ENCODE results near the gene DPYSL5.

Gene DPYSL5

DNA sequence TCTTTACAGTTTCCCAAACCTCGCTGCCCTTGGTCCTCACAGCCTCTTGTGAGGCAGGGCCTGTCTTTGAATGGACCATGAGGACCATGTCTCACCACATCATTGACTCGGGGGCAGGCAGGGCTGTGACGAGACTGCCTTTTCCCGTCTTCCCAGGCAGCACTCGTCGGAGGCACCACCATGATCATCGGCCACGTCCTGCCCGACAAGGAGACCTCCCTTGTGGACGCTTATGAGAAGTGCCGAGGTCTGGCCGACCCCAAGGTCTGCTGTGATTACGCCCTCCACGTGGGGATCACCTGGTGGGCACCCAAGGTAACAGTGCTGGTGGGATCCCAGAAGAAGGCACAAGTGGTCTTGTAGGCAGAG is 76.8 kb downstream of the DPYSL5 start:
- in situ Hi-C loops (cut with MboI; ENCODE audit: low sequenced_read_pairs), result no loop called here

DNA sequence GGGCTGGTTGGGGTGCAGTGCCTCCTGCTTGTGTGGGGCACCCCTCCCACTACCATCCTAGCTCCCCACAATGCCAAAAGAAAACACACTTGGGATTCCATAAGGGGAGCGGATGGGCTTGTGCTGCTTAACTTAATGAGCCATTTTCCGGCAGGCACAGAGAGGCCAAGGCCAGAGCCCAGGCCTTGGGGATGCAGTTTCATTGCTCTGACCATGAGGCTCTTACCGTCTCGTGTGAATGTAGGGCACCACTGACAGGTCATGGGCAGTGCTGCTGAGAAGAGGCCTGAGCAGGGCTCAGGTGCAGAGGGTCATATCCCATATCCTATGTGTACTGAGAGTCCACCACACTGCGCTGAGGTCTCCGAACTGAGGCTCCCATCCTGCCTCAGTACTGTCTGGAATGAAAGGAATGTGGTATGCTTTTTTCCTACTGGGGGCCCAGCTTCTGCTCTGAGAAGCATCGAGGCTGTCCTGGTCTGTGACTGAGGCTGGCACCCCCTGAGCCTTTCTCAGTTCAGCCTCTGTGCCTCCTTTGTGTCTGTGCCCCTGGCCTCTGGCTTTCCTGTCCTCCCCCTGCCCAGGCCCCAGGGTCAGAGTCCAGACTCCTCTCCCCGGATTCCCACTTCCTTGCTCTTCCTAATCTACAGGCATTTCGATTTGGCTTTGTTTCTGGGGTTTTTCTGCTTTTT is 77.3 kb downstream of the DPYSL5 start:
- in situ Hi-C loops (cut with MboI; ENCODE audit: low sequenced_read_pairs), result no loop called here

DNA sequence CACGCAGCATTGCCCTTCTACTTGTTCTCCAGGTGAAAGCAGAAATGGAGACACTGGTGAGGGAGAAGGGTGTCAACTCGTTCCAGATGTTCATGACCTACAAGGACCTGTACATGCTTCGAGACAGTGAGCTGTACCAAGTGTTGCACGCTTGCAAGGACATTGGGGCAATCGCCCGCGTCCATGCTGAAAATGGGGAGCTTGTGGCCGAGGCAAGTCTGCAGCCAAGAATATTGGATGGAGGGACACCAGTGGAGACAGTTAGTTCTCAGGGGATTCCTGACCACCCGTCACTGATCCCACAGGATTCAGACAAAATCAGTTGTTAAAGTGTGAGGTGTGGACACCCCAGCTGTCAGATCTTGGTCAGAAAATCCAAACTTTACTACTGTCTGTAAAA is 79.3 kb downstream of the DPYSL5 start:
- in situ Hi-C loops (cut with MboI; ENCODE audit: low sequenced_read_pairs), result no loop called here

DNA sequence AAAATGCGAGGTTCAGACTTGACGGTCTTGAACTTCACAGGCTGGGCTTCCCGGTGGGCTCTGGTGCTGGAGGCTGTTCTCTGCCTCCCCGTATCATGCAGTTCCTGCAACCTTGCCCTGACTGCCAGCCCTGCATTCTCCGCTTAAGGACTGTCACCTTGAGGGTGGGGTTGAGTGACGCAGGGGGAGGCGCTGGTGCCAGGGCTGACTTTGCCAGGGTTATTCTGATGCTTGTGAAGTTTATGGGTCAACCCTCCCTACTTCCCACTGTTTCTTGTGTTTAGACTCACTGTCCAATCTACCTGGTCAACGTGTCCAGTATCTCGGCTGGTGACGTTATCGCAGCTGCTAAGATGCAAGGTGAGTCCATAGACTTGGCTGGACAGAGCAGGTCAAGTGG is 85.0 kb downstream of the DPYSL5 start:
- in situ Hi-C loops (cut with MboI; ENCODE audit: low sequenced_read_pairs), result no loop called here

DNA sequence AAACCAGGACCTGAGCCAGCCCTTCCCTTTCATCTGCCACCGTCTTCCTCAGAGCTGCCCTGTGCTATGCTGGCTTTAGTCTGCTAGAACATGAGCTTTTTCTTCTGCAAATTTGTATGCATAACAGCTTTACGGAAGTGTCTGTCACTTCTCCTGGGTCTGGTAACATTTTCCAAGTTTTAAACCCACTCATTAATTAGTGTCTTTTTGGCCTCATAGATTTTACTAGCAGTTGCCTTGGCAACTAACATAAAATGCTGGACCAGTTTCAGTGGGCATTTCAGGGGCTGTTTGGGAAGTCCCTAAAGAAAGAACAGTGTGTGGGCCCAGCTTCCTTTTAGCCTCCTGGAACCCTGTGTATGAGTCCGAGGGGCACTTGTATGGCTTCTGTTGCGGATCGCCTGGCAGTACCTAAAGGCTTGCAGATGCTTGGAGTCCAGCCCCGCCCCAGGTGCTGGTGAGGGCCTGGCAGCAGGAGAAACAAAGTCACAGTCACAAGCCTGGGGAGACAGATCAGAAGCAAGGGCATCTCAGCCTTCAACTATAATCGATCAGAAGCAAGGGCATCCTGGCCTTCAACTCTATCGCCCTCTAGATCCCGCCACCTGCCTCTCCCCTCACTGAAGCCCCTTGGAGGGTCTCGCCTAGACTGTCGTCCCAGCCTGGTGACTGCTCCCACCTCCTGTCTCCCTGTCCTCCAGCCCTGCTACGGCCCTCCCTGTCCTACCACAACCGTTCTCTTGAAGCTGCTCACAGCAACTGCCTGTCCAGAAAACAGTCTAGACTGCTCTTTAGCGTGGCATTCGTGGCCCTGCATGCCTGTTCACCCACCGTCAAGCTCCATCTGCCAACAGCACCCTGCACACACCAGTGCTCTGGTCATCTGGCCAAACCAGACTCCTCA is 85.8 kb downstream of the DPYSL5 start:
- in situ Hi-C loops (cut with MboI; ENCODE audit: low sequenced_read_pairs), result no loop called here

DNA sequence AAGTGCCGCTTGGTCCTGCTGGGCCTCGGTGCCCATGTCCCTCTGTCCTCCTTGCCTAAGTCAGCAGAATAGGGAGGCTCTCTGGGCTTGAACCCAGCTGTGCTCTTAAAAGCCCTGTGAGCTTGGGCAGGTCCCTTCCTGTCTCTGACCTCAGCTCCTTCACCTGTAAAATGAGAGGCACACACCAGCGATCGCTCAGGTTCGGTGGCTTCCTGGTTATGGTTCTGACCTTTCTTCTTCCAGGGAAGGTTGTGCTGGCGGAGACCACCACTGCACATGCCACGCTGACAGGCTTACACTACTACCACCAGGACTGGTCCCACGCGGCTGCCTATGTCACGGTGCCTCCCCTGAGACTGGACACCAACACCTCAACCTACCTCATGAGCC is 86.4 kb downstream of the DPYSL5 start:
- in situ Hi-C loops (cut with MboI; ENCODE audit: low sequenced_read_pairs), result no loop called here

DNA sequence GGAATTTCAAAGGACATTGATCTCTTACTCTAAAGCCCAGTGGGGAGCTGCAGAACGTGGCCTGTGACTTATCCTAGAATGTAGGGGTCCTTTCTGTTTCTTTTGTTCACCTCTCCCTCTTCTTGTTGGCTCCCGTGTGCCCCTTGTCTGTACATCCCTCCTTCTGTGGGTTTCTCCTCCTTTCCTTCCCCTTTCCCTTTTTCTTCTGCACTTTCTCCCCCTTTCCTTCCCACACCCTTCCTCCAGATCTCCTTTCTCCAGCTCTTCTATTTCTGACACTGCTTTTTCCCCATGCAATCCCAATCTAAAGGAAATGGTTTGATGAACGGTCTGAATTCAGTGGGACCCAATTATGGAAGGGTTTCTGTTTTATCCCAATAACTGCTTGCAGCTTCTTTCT is 87.1 kb downstream of the DPYSL5 start:
- in situ Hi-C loops (cut with MboI; ENCODE audit: low sequenced_read_pairs), result no loop called here

DNA sequence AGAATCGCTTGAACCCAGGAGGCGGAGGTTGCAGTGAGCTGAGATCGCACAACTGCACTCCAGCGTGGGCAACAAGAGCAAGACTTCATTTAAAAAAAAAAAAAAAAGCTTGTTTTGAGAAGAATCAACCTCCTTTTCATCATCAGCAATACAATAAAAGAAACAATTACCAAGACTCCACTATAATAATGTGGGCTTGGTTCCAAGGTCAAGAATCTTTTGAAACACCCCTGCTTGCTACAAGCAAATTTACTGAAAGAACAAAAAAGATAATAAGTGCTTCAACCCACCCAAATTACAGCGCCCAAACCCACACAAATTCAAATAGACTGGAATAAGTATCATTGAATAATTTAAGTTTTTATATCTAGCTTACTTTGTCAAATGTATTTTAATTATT is 88.9 kb downstream of the DPYSL5 start:
- in situ Hi-C loops (cut with MboI; ENCODE audit: low sequenced_read_pairs), result no loop called here

DNA sequence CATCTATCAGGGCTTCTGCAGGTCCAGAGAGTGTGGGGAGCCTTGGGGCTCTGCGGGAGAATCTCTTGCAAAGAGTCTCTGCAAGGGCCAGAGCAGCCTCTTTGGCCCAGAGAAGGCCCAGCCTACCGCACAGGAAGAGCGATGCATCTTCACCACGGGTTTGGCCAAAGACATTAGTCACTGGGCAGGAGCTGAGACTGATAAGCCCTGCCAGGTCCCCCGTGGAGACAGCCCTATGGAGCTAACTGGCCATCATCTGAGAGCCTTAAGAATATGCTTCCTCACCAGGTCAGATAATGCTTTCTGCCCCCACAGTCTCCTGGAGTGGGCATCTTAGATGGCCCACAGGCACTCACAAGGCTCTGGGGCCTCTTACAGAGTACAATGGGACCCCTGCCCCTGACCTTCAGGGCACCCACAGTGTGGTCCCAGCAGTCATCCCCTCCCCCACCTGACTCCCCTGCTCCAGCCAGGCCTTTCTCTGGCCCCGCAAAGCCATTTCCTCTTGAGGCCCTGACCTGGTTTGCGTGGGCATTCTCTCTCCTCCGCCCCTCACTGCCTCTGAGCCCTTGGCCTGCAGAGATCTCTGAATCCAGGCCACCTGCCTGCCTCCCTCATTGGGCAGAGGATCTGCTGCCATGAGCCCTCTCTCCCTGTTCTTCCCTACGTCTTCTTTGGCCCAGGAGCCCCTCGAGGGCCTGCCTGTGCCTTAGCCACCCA is 90.6 kb downstream of the DPYSL5 start:
- in situ Hi-C loops (cut with MboI; ENCODE audit: low sequenced_read_pairs), result no loop called here

DNA sequence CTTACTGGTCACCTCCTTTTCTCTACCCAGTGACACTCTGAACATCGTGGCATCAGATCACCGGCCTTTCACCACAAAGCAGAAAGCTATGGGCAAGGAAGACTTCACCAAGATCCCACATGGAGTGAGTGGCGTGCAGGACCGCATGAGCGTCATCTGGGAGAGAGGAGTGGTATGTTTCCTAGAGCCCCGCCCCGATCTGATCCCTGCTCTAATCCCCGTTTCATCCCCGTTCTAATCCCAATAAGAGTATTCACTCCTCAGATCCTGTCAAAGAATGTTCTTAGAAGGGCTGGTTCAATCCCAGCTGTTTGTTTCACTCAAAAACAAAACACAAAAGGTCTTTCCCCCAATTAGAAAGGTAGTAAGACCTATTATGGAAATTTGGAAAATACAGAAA is 92.1 kb downstream of the DPYSL5 start:
- in situ Hi-C loops (cut with MboI; ENCODE audit: low sequenced_read_pairs), result no loop called here

DNA sequence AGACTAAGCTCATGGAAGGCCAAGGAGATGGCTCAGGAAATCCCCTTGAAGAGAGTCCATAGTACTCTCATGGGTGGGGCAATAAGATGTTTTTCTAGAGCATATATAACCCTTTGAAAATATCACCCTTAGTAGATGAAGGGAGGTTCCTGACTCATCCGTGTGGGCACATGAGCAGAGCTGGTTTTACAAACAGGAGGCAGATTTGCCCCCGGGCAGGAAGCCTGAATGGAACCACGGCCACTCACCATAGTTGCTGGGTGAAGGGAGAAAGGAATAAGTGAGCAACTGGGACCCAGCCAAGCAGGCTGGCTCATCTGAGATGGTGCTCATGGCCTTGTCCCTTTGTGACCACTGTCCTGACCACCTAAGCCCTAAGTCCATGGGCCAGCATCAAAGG is 93.6 kb downstream of the DPYSL5 start:
- in situ Hi-C loops (cut with MboI; ENCODE audit: low sequenced_read_pairs), result no loop called here

DNA sequence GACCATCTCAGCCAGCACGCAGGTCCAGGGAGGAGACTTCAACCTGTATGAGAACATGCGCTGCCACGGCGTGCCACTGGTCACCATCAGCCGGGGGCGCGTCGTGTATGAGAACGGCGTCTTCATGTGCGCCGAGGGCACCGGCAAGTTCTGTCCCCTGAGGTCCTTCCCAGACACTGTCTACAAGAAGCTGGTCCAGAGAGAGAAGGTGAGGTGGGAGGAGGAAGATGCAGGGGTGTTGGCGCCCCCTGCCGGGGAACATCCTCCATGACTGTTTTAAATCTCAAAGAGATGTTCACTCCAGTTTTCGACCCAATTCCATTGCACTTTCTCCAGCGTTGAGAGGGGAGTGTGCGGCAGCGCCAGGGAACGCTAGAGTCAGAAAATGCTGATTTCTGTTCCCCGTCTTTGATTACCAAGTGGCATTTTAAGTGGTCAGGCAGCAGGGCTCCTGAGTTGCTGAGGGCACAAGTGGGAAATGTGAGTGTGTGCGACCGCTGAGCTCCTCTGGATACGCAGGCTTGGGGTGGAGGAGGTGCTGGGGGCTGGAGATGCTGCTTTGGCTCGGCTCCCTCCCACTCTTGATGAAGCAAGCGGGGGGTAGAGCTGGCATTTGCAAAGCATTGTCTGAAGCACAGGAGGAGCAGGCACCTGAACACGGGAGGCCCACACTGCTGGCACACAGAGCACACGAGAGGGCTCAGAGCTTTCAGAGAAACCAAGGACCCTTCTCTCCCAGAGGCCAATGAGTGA is 94.8 kb downstream of the DPYSL5 start:
- in situ Hi-C loops (cut with MboI; ENCODE audit: low sequenced_read_pairs), result no loop called here

DNA sequence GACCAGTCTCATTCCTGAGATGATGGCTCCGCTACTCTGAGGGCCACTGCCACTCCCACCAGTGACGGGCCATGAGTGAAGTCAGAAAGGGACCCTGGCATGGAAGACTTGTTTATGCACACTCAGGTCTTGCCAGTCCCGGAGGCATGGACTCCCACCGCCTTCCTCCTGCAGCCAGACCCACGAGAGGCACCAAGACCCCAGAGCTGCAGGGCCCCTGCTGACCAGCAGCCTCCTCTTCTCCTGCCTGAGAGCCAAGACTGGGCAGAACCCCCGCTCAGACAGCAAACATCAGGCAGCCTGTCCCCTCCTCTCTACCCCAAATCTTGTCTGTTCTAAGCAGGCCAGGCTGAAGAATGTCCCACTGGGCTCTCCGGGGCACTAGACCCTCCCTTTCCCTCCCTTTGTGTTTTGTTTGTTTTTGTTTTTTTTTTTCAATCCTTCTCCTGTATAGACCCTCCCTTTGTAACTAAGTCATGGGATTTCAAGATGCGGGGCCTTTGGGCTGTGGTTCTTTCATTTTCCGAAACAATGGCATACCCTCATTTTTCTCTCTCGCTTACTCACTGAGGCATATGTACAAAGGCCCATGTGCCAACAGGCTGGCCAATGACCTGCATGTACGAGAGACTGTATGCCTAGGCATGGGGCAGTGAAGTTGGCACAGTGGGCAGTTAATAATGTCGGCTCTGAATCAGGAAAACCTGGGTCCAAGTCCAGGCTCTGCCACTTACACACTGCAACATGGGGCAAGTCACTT is 98.2 kb downstream of the DPYSL5 start:
- in situ Hi-C loops (cut with MboI; ENCODE audit: low sequenced_read_pairs), result no loop called here

DNA sequence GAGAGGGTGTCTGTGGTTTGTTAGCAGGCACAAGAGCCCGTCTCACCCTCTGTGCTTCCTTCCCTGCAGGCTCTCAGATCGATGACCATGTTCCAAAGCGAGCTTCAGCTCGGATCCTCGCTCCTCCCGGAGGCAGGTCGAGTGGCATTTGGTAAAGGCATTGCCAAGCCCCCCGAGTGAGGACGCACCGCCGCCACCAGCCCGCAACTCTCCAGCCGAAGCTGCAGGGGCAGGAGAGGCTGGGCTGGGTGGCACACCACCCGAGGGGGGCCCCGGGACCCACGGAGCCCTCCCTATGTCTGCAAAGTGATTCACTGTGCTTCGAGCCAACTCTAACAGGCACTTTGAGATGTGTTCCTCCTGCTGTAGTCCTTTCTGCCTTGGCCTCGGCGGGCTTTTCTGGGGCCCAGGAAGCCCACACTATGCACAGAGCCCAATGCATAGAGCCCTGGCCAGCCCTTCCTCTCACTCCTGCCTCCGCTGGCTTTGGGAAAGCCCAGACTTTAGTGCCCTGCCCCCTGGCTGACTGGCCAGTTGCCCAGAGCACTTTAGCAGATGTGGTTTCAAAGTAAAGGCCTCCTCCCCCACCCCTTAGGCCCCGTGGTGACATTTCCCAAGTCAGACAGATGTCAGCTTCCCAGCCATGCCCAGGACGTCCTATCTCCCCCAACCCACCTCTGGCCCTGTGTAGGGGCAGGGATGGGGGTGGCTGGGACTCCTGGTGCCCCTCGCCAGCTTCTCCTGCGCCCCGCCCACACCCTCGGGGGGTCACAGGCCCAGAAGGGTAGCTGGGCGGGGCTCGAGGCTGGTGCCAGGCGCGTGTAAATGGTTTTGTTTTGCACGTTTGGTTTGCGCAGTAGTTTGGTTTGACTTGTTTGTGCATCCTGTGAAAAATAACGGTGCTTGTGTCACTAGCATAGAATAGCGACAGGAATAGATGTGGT is 99.2 kb downstream of the DPYSL5 start:
- in situ Hi-C loops (cut with MboI; ENCODE audit: low sequenced_read_pairs), result no loop called here

DNA sequence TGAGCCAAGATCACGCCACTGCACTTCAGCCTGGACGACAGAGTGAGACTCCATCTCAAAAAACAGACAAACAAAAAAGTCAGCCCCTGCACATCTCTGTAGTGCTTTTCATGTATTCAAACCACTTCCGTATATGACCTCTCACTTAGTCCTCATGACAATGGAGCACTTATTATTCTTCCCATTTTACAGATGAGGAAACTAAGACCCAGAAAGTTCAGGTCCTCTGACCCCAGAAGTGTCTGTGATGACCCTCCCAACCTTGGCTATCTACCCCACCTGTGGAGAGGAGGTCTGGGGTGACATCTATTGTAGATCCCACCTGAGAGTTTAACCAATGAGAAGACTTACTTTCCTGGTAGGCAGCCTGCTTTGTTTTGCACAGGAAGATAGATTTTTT is 100.9 kb downstream of the DPYSL5 start:
- in situ Hi-C loops (cut with MboI; ENCODE audit: low sequenced_read_pairs), result no loop called here

DNA sequence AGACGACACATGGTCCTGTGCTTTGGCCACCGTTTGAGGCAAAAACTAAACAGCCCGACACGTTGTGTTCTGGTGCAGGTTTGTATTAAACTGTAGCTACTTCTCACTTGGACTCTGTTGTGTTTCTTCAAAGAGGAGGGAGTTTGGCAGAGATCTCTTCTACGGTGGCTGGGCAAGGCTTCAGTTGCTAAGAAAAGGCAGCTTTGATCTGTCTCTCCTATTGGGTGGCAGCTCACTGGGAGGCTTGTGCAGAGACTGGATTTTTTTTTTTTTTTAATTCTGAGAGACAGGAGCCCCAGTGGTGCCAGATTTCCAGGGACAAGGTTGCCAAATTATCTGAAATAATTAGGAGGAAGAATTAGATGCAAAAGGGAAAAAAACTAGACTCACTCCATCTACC is 102.3 kb downstream of the DPYSL5 start:
- in situ Hi-C loops (cut with MboI; ENCODE audit: low sequenced_read_pairs), result no loop called here

DNA sequence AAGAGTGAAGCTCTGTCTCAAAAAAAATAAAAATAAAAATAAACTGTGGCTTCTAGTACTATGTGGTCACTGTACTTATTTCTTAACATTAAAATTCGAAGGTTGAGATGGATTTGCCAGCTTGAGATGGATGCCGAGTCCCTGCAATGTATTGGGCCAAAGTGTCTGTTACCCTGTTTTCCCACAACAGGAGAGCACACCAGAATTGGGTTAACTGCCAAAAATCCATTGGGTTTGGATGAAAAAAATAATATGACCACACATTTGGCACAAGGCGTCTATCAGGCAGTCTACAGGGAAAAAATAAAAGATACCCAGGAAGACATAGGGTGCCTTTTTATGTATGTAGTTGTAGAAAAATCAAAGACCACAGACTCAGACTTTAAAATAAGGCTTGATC is 103.3 kb downstream of the DPYSL5 start:
- in situ Hi-C loops (cut with MboI; ENCODE audit: low sequenced_read_pairs), result no loop called here

DNA sequence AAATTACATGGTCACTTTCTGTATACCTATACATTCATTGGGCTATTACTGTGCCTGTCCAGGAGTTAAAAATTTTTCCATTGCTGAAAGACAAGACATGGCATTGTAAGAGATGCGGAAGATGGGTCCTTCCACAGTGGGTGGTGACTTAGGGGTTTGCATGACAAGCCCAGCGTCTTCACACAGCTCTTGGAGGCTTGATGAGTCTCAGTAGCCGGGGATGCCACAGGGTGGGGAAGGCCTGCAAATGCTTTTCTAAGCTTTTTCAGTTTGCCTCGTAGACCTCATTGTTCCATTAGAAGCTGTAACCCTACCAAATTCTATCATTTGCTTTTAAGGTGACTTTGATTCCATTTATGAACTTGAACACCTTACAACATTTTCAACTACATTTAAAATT is 104.4 kb downstream of the DPYSL5 start:
- in situ Hi-C loops (cut with MboI; ENCODE audit: low sequenced_read_pairs), result no loop called here

DNA sequence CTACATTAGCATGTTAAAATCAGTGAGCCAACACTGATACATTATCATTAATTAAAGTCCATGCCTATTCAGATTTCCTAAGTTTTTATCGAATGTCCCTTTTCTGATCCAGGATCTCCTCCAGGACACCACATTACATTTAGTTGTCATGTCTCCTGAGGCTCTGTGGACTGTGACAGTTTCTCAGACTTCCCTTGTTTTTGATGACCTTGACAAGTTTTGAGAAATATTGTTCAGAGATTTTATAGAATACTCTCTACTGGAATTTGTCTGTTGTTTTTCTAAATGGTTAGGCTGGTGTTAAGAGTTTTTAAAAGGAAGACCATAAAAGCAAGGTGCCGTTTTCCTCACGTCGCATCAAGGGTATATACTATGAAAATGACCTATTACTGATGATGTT is 106.2 kb downstream of the DPYSL5 start:
- in situ Hi-C loops (cut with MboI; ENCODE audit: low sequenced_read_pairs), result no loop called here

All from HL-60/S4 treated with retinoic acid at 250 ng/mL for 4 days and 3 days (cell line).